Measurements from ENCODE around the gene ATP8A2.

Gene ATP8A2

DNA sequence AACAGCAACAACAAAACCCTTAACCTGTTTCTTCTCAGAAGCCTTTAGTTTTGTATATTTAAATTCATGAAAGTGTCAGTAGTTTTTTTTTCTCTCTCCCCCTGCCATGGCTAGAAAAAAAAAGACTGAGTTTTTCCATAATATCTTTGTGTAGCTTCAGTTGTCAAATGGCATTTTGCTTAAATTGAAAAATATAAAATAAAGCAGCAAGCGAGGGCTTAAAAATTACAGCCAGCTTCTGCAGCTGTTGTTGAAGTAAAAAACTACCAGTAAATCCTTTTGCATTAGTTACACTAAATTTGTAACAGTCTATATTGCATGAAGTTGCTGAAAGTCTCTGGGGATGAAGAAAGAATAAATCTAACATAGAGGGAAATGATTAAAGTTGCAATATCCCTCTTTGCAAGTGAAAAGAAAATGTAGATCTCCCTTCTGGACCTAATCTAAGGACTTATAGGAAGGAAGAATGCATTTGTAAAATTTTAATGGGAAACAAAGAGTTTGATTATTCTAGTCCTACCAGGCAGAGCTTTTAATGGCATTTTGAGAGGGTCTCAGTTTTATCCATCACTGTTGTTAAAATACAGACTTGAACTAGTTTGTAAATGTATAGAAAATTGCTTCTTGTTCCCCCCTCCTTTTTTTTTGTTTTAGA is 215.7 kb downstream of the ATP8A2 start:
- Mint-ChIP-seq H3K4me1 (no peaks in the 10 kb centered on the region), H3K27me3 (peaks cover 7% of the 10 kb centered on the region), H3K9me3 (no peaks in the 10 kb centered on the region), H3K36me3 (no peaks in the 10 kb centered on the region), H3K4me3 (no peak overlapping the region), H3K27ac (no peak overlapping the region)

GRCh38 chr13:25588336-25589060 is 216.7 kb downstream of the ATP8A2 start:
- Mint-ChIP-seq H3K36me3 (no peaks in the 10 kb centered on the region), H3K9me3 (no peaks in the 10 kb centered on the region), H3K27me3 (peaks cover 14% of the 10 kb centered on the region), H3K27ac (no peak overlapping the region), H3K4me3 (no peak overlapping the region), H3K4me1 (no peaks in the 10 kb centered on the region)

- no peaks in the 10 kb centered on the region for H3K9me3 Mint-ChIP-seq
These were observed 226.6 kb downstream of the ATP8A2 start for GRCh38 chr13:25598421-25598820.

DNA sequence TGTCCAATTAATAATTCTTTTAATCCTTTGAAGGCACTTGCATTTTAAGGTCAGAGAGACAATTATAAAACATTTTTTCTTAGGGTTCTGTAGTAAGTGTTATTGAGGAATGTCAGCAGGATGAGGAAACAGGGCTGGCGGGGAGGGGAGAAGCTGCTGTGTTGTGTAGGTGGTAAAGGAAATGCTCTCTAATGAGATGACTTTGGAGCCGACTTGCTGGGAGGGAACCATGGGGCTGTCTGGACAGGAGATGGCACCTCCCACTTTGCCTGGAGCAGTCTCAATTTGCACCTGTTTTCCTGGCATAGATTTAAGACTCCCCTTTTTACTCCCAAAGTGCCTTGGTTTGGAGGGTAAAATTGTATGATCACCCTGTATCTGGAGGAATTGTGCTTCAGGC is 230.4 kb downstream of the ATP8A2 start:
- Mint-ChIP-seq H3K27ac (no peak overlapping the region), H3K27me3 (peaks cover 24% of the 10 kb centered on the region), H3K4me1 (no peaks in the 10 kb centered on the region), H3K4me3 (no peak overlapping the region), H3K9me3 (no peaks in the 10 kb centered on the region), H3K36me3 (no peaks in the 10 kb centered on the region)

More at GRCh38 chr13:25598421-25598820, 226.6 kb downstream of the ATP8A2 start:
- H3K4me3 Mint-ChIP-seq: no peak overlapping the region
- H3K27me3 Mint-ChIP-seq: peaks cover 19% of the 10 kb centered on the region
- H3K4me1 Mint-ChIP-seq: no peaks in the 10 kb centered on the region
- no peaks in the 10 kb centered on the region for H3K36me3 Mint-ChIP-seq
- H3K27ac Mint-ChIP-seq: no peak overlapping the region

DNA sequence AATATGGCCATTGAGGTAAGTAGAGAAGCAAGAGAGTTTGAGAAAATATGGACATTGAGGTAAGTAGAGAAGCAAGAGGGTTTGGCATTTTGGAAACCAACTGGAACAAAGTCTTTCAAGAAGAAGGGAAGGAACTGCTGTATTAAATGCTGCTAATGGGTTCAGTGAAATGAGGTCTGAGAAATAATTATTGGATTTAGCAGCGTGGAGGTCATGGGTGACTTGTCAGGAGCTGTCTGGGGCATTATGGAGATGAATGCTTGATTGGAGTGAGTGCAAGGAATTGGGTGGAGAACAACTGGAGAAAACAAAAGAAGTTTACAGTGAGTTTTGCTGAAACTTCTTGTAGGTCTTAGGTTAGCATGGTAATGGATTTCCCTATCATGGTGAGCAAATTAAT is 232.3 kb downstream of the ATP8A2 start:
- H3K4me1 Mint-ChIP-seq: no peaks in the 10 kb centered on the region
- H3K27me3 Mint-ChIP-seq: peaks cover 21% of the 10 kb centered on the region
- H3K36me3 Mint-ChIP-seq: no peaks in the 10 kb centered on the region
- no peaks in the 10 kb centered on the region for H3K9me3 Mint-ChIP-seq
- no peak overlapping the region for H3K4me3 Mint-ChIP-seq
- H3K27ac Mint-ChIP-seq: no peak overlapping the region

DNA sequence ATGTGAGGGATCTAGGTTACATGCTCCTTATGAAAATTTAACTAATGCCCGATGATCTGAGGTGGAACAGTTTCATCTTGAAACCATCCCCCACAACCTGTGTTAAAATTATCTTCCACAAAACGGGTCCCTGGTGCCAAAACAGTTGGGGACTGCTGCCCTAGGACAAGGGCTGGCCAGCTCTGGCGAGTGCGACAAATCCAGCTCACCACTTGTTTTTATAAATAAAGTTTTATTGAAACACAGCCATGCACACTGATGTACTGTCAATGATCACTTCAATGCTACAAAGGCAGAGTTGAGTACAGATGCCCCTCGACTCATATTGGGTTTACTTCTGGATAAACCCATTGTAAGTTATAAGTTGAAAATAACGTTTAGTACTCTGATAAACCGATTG is 235.3 kb downstream of the ATP8A2 start:
- Mint-ChIP-seq H3K27ac (no peak overlapping the region), H3K27me3 (peaks cover 27% of the 10 kb centered on the region), H3K4me3 (no peak overlapping the region), H3K9me3 (peaks cover 11% of the 10 kb centered on the region), H3K36me3 (peaks cover 2% of the 10 kb centered on the region), H3K4me1 (no peaks in the 10 kb centered on the region)

GRCh38 chr13:25608181-25608580 is 236.4 kb downstream of the ATP8A2 start:
- peaks cover 13% of the 10 kb centered on the region for H3K9me3 Mint-ChIP-seq

GRCh38 chr13:25616674-25617073 is 244.9 kb downstream of the ATP8A2 start:
- H3K9me3 Mint-ChIP-seq: peaks cover 6% of the 10 kb centered on the region
- H3K27ac Mint-ChIP-seq: no peak overlapping the region
- no peak overlapping the region for H3K4me3 Mint-ChIP-seq
- H3K27me3 Mint-ChIP-seq: peaks cover 31% of the 10 kb centered on the region
- no peaks in the 10 kb centered on the region for H3K36me3 Mint-ChIP-seq
- H3K4me1 Mint-ChIP-seq: no peaks in the 10 kb centered on the region

More at GRCh38 chr13:25608181-25608580, 236.4 kb downstream of the ATP8A2 start:
- peaks cover 23% of the 10 kb centered on the region for H3K27me3 Mint-ChIP-seq
- H3K4me3 Mint-ChIP-seq: no peak overlapping the region
- H3K27ac Mint-ChIP-seq: no peak overlapping the region
- peaks cover 2% of the 10 kb centered on the region for H3K36me3 Mint-ChIP-seq
- H3K4me1 Mint-ChIP-seq: no peaks in the 10 kb centered on the region

- Mint-ChIP-seq H3K27me3 (peaks cover 23% of the 10 kb centered on the region), H3K4me1 (no peaks in the 10 kb centered on the region), H3K4me3 (no peak overlapping the region), H3K9me3 (no peaks in the 10 kb centered on the region), H3K27ac (no peak overlapping the region), H3K36me3 (no peaks in the 10 kb centered on the region)
These were observed 248.1 kb downstream of the ATP8A2 start for GRCh38 chr13:25619897-25620296.

DNA sequence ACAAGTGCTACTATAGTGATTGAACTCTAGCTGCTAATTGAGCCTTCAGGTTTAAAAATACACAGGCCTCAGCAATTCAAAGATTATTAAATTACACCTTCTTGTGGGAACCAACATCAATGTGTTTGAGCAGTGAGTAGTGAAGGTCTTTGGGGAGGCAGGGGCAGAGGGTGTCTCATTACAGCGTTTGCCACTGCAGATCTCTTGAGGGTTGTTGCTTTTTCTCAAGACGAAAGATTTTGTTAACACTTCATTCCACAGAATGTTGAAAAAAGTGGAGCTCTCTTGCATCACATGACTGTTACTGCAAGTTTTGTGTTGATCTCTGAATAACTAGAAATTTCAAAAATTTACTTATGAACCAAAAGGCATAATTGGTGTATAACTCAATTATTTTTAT is 253.6 kb downstream of the ATP8A2 start:
- H3K9me3 Mint-ChIP-seq: peaks cover 5% of the 10 kb centered on the region
- H3K27ac Mint-ChIP-seq: no peak overlapping the region
- peaks cover 5% of the 10 kb centered on the region for H3K27me3 Mint-ChIP-seq
- no peak overlapping the region for H3K4me3 Mint-ChIP-seq
- no peaks in the 10 kb centered on the region for H3K36me3 Mint-ChIP-seq
- H3K4me1 Mint-ChIP-seq: no peaks in the 10 kb centered on the region

GRCh38 chr13:25630329-25630900 is 258.6 kb downstream of the ATP8A2 start:
- no peak overlapping the region for H3K4me3 Mint-ChIP-seq
- H3K9me3 Mint-ChIP-seq: peaks cover 5% of the 10 kb centered on the region
- H3K4me1 Mint-ChIP-seq: no peaks in the 10 kb centered on the region
- peaks cover 5% of the 10 kb centered on the region for H3K27me3 Mint-ChIP-seq
- no peak overlapping the region for H3K27ac Mint-ChIP-seq
- no peaks in the 10 kb centered on the region for H3K36me3 Mint-ChIP-seq

GRCh38 chr13:25632166-25632888 is 260.6 kb downstream of the ATP8A2 start:
- Mint-ChIP-seq H3K4me3 (no peak overlapping the region), H3K4me1 (no peaks in the 10 kb centered on the region), H3K36me3 (no peaks in the 10 kb centered on the region)

DNA sequence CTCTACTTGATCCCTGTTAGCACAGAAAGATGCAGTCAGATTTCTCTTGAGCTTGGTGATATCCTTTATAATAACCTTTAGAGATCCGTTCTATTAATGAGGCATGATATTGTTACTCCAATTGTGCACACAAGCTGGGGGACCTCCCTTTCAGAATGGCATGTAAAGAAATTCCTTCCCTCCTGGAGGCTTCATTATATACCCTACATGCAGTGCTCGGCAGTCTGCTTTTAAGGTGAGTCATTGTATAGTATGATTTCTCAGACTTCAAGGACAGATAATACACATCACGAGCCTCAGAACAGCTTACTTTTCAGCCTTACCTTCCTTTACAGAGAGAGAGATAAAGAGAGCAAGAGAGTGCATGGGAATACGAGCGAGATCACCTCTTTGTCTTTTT is 261.3 kb downstream of the ATP8A2 start:
- no peak overlapping the region for H3K4me3 Mint-ChIP-seq
- no peaks in the 10 kb centered on the region for H3K4me1 Mint-ChIP-seq
- no peaks in the 10 kb centered on the region for H3K36me3 Mint-ChIP-seq
- no peaks in the 10 kb centered on the region for H3K9me3 Mint-ChIP-seq
- H3K27ac Mint-ChIP-seq: no peak overlapping the region
- H3K27me3 Mint-ChIP-seq: peaks cover 5% of the 10 kb centered on the region

More at GRCh38 chr13:25632166-25632888, 260.6 kb downstream of the ATP8A2 start:
- Mint-ChIP-seq H3K27ac (no peak overlapping the region), H3K27me3 (peaks cover 5% of the 10 kb centered on the region), H3K9me3 (no peaks in the 10 kb centered on the region)

DNA sequence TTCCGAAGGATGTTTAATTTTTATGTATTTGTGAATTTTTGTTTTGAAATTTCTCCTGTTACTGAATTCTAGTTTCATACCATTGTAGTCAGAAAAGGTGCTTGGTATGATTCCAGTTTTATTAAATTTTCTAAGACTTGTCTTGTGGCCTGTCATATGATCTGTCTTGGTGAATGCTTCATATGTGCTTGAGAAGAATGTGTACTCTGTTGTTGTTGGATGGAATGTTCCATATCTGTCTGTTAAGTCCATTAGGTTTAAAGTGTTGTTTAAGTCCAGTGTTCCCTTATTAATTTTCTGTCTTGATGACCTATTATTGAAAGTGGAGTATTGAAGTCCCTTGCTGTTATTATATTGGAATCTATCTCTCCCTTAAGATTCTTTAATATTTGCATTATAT is 273.9 kb downstream of the ATP8A2 start:
- Mint-ChIP-seq H3K9me3 (peaks cover 7% of the 10 kb centered on the region), H3K4me1 (no peaks in the 10 kb centered on the region), H3K4me3 (no peak overlapping the region), H3K27me3 (peaks cover 5% of the 10 kb centered on the region), H3K27ac (no peak overlapping the region), H3K36me3 (peaks cover 4% of the 10 kb centered on the region)

DNA sequence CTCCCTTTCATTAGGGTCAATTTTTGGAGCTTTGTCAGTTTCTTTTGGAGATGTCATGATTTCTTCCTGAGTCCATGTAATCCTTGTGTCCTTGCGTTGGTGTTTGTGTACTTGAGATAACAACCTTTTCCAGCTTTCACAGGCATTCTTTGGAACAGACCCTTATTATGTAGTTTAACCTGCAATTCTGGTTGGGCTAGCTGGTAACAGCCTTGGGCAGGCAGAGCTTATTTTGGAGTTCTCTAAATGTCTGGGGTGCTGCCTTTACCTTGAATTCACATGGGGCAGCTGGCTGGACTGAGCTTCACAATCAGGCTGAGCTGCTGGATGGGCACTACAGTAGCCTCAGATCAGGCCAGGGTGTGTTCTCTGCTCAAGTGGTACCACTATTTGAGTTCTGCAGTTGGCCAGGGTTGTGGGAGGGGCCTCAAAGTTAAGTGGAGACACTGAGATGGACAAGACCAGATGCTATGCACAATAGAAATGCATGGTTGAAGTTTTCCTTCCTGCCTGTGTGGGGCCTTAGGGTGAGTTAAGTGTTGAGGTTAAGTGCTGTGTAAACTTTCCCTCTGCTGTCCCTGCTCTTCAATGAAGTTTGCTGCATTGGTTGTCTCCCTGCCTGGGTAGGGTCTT is 277.3 kb downstream of the ATP8A2 start:
- no peaks in the 10 kb centered on the region for H3K4me1 Mint-ChIP-seq
- peaks cover 4% of the 10 kb centered on the region for H3K36me3 Mint-ChIP-seq
- H3K9me3 Mint-ChIP-seq: peaks cover 7% of the 10 kb centered on the region
- H3K4me3 Mint-ChIP-seq: no peak overlapping the region
- H3K27ac Mint-ChIP-seq: no peak overlapping the region
- peaks cover 15% of the 10 kb centered on the region for H3K27me3 Mint-ChIP-seq
